GM21423 (cell line): ENCODE results near the gene COQ10A.

Experiments used
- ATAC-seq: cut with Tn5 transposase; IDR thresholded peaks from one replicate; pipeline ENCODE4 v1.9.1; 2021; ENCODE audit warnings: mild to moderate bottlenecking, moderate library complexity; ENCODE audit not compliant: unreplicated experiment

COQ10A gene

GRCh38 chr12:56308714-56309113, 42.0 kb downstream of the COQ10A start:
- no peak for ATAC-seq

GRCh38 chr12:56311003-56311402, 44.3 kb downstream of the COQ10A start:
- ATAC-seq, result no peak

- ATAC-seq, result no peak
These were observed 48.5 kb downstream of the COQ10A start for GRCh38 chr12:56315249-56315621.

GRCh38 chr12:56315622-56316473, 49.1 kb downstream of the COQ10A start, which contains the start of gene CNPY2:
TSS of gene CNPY2 (minus strand) at chr12:56315988. CDS start at chr12:56315217, 771 bp downstream.
- peak; percentile 93 for ATAC-seq

- no peak for ATAC-seq
These were observed 50.9 kb downstream of the COQ10A start for GRCh38 chr12:56317675-56318074.
